ENCODE results near the gene ATP8A2.

The ATP8A2 gene

GRCh38 chr13:26007261-26008125 lies 635.7 kb downstream of the ATP8A2 start:
- no peak for DNase-seq (ENCODE audit: low read depth)
- no peak for TF ChIP-seq CTCF (IDR thresholded peaks at IDR 0.05; ENCODE audit: low read depth, low read length)
- no peak for TF ChIP-seq MYC (IDR thresholded peaks at IDR 0.05; ENCODE audit: low read depth, low read length)
- no peak for TF ChIP-seq POLR2A (IDR thresholded peaks at IDR 0.05; ENCODE audit: extremely low read depth, insufficient read length)
- TF ChIP-seq MAX (IDR thresholded peaks at IDR 0.05; ENCODE audit: low read depth, low read length) = no peak
- H3K4me3 ChIP-seq (ENCODE audit: low read depth, low read length) = no peak overlapping the region

GRCh38 chr13:26010487-26011207 lies 638.9 kb downstream of the ATP8A2 start:
- TF ChIP-seq MAX (IDR thresholded peaks at IDR 0.05; ENCODE audit: low read depth, low read length) (no peak), CTCF (IDR thresholded peaks at IDR 0.05; ENCODE audit: low read depth, low read length) (no peak), POLR2A (IDR thresholded peaks at IDR 0.05; ENCODE audit: extremely low read depth, insufficient read length) (no peak), MYC (IDR thresholded peaks at IDR 0.05; ENCODE audit: low read depth, low read length) (no peak)
- no peak overlapping the region for H3K4me3 ChIP-seq (ENCODE audit: low read depth, low read length)
- DNase-seq (ENCODE audit: low read depth) = no peak

GRCh38 chr13:26011208-26011573 lies 639.4 kb downstream of the ATP8A2 start:
- no peak for DNase-seq (ENCODE audit: low read depth)
- H3K4me3 ChIP-seq (ENCODE audit: low read depth, low read length) = no peak overlapping the region
- TF ChIP-seq MYC (IDR thresholded peaks at IDR 0.05; ENCODE audit: low read depth, low read length) (no peak), CTCF (IDR thresholded peaks at IDR 0.05; ENCODE audit: low read depth, low read length) (no peak)

GRCh38 chr13:26011996-26012821 lies 640.4 kb downstream of the ATP8A2 start:
- no peak for DNase-seq (ENCODE audit: low read depth)
- TF ChIP-seq MAX (IDR thresholded peaks at IDR 0.05; ENCODE audit: low read depth, low read length) = no peak
- TF ChIP-seq POLR2A (IDR thresholded peaks at IDR 0.05; ENCODE audit: extremely low read depth, insufficient read length) = no peak
- TF ChIP-seq CTCF (IDR thresholded peaks at IDR 0.05; ENCODE audit: low read depth, low read length) = no peak
- no peak overlapping the region for H3K4me3 ChIP-seq (ENCODE audit: low read depth, low read length)

GRCh38 chr13:26012995-26013394 lies 641.2 kb downstream of the ATP8A2 start:
- TF ChIP-seq POLR2A (IDR thresholded peaks at IDR 0.05; ENCODE audit: extremely low read depth, insufficient read length) (no peak), MAX (IDR thresholded peaks at IDR 0.05; ENCODE audit: low read depth, low read length) (no peak), CTCF (IDR thresholded peaks at IDR 0.05; ENCODE audit: low read depth, low read length) (no peak), MYC (IDR thresholded peaks at IDR 0.05; ENCODE audit: low read depth, low read length) (no peak)
- DNase-seq (ENCODE audit: low read depth) = no peak
- no peak overlapping the region for H3K4me3 ChIP-seq (ENCODE audit: low read depth, low read length)

Measured in NB4 (cell line).